Measurements from ENCODE around the gene BPIFB6.

BPIFB6 gene

DNA sequence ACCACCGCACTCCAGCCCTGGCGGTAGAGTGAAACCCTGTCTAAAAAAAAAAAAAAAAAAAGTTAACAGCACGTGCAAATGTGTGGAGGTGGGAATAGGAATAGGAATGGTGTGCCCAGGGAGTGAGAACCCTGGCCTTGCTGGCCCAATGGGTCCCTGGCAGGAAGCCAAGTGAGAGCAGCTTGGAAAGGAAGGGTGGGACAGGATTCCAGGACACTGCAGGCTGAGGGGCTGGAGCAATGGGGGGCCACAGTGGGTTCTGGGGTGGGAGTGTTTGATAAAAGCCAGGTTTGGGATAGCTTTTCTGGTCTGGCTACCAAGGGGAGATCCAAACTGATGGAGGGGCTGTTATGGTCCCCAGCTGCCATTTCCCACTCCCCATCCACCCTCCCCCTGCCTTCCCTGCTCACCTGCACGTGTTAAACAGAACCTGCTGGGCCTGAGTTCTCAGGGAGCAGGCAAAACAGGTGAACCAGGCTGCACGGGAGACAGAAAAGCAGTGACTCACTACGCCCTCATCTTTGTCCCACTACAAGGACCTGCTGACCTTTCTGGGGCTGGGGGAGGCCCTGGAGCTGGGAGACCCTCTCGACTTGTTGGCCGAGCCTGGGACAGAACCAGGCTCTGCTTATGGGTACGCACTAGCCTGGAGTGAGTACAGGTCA, 30.5 kb upstream of the BPIFB6 start:
- no peak for DNase-seq

- no peak for DNase-seq
These were observed 29.2 kb upstream of the BPIFB6 start for GRCh38 chr20:33002087-33002808.

DNA sequence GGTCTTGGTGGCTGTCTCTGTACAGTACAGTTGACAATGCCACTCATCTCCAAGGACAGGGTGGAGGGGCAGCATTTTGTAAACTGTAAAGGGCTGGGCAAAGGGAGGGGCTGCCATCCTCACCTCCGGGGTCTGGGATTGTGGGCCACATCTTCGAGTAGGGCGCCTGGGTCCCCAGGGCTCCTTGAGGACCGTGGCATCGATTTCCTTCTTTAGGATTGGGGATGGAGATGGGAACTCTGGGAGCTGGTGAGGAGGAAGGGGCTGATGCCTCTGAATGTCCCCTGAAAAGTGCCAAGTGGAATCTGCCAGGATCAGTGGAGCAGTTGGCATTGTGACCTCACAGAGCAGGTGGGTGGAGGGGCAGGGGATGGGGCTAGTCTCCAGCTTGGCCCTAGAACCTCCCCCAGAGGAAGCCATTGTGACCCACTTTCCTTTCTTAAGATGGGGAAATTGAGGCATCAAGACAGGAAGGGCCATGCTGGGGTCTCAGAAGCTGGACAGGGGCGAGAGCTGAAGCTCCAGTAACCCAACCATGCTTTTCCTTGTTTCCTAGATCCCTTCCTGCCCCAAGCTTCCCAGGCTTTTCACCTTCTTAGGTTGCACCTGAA, 27.2 kb upstream of the BPIFB6 start, which contains the start of gene SUN5:
TSS of gene SUN5 (minus strand) at position 293 of the 611 bp plus-strand sequence. CDS start at position 200, 93 bp downstream.
- DNase-seq = no peak

- no peak for DNase-seq
These were observed 26.3 kb upstream of the BPIFB6 start for GRCh38 chr20:33005132-33005566.

- DNase-seq = no peak
These were observed 25.3 kb upstream of the BPIFB6 start for GRCh38 chr20:33005908-33006775.

- DNase-seq = no peak
These were observed 24.6 kb upstream of the BPIFB6 start for GRCh38 chr20:33006776-33007375.

DNA sequence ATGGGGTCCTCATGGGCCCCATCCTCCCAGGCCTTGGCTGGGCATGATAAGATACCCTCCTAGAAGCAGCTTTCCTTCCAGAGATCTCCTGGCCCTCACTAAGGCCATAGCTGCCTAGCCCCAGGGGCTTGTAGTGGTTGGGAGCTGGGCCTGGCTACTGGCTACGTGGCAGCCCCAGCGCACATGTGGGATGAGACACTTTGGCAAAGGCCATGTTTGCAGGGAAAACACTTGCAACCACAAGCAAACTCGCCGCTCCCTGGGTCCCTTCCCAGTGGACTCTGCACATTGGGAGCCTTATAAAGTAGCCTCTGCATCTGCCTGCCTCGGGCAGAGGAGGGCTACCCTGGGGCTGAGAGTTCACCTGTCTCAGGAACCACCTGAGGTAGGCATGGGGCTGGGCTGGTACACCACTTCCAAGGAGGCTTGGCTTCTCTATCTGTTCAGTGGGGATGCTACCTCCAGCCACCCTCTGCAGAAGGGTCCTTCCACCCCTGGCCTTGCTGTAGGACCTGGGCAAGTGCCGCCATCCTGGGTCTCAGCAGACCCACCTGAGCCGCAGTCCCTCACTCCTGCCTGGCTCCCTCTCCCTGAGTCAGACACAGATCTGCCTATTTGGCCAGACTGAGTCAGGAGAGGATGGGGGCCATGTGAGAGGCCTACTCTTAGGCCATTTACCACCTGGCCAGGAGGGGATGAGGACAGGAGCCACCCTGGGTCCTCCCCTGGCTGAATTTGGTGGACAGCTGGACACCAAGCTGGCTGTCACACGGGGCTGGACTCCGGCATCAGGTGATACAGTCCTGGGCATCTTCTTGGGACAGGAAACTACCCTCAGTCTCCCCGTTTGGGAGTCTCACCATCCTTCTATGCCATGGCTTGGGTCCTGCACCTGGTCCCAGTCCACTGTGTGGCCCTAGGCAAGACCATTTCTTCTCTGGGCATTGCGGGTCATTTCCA, 23.8 kb upstream of the BPIFB6 start, which contains the start of gene BPIFB2:
TSS of gene BPIFB2 (plus strand) at position 329 of the 960 bp plus-strand sequence. CDS start 871 bp downstream, outside the sequence.
- no peak for DNase-seq

DNA sequence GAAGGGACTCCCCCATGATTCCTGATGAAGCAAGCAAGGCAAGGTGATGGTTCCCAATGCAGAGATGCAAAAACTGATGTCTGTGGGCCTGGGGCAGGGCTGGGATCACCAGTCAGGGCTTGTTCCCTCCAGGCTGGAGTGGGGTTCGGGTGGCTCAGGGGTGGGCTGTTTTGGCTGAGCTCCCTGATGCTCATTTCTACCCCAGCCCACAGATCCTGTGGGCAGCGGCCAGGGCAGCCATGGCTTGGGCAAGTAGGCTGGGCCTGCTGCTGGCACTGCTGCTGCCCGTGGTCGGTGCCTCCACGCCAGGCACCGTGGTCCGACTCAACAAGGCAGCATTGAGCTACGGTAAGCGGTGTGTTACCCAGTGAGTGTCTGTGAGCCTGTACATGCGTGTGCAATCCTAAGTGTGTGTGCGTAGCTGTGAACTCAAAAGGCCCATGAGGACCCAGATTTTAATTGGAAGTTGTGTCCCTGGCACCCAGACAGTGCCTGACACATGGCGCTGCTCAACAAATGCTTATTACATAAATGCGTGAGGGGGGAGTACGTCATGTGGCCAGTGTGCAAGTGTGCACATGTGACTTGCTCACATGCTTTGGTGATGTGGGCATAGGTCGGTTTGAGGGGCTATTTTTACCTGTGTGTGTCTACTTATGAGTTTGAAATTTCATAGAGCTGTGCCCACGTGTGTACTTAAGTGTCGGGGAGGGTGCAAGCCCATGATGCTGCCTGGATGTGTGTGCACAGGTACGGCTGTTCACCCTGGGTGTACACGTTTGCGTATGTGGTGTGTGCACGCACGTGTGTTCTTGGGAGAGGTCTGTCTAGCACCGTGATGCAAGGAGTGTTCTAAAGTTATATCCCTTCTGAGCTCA, 22.9 kb upstream of the BPIFB6 start:
- DNase-seq = no peak

- DNase-seq = peak in 1 of 58 donors; percentile 15
These were observed 22.0 kb upstream of the BPIFB6 start for GRCh38 chr20:33009214-33010132.

DNA sequence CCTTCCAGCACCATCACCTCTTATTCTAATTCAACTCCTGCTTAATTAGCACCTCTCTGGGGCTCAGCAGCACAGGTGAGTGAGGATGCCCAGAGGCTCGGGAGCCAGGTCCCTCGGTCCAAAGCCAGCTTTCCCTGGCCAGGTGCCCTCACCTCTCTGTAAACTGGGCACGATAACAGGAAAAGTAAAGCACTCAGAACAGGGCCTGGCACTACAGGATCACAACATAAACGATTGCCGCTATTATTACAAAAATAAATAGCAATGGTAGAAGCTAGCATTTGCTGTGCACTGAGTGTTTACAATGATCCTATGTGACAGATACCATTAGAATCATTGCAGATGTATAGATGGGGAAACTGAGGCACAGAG, 21.3 kb upstream of the BPIFB6 start:
- no peak for DNase-seq

- DNase-seq = no peak
These were observed 20.6 kb upstream of the BPIFB6 start for GRCh38 chr20:33010674-33011449.

- DNase-seq = no peak
These were observed 18.9 kb upstream of the BPIFB6 start for GRCh38 chr20:33012327-33013189.

DNA sequence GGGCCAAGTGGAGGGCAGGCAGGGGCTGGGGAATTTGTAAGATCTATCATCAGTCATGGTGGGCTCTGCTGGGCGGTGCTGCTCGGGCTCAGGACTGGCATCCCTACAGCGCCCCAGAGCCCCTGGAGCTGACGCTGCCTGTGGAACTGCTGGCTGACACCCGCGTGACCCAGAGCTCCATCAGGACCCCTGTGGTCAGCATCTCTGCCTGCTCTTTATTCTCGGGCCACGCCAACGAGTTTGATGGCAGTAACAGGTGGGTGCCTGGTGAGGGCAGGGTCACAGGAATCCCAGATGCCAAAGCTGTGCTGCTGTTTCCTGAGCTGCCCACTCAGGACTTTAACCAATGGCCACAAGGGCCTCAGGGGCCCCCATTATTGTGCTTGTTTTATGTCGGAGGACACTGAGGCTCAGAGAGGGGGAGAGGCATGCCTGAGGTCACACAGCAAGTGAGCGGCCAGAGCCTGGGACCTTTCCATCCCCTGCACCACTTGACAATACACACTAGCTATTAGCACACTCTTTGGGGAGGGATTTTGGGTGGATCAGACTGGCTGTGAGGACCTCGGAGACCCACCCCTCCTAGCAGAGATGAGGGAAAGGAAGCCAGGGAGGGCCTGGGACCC, 17.6 kb upstream of the BPIFB6 start:
- no peak for DNase-seq

DNA sequence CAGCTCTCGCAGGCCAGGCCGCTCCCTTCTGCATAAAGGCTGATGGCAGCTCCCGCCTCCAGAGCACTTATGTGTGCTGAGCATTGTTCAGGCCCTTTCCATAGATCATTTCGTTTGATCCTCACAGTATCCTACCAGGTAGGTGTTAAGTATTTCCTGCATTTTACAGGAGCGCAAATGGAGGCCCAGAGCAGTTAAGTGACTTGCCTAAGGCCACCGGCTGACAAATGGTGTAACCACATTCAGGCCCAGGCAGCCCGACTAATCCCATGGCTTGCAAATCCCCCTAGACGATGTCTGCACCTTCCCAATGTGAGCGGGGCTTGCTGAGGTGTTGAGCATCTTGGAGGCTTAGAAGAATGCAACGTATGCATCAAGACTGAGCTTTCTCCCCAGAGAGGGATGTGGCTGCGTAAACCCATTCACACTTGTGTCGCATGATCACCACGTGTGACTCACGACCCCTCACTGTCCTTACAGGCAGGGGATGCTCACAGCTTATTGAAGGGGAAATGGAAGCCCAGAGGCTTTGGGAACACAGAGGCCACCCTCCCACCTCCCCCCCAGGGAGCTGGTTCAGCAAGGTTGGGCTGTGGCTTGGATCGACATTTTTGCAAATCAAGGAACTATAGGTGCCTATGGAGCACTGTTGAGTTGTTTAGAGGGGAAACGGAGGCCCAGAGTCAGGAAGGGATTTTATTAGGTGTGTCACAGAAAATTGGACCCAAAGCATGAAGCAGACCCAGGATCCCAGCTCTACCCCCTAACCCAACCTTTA, 16.9 kb upstream of the BPIFB6 start:
- DNase-seq = no peak
